Measurements from ENCODE around the gene RSRC2.

The RSRC2 gene

GRCh38 chr12:122527478-122527944 is 775 bp upstream of the RSRC2 start:
- no peaks in the 10 kb centered on the region for H3K27me3 ChIP-seq (ENCODE audit: insufficient read depth, poor library complexity, severe bottlenecking)
- H3K36me3 ChIP-seq (ENCODE audit: low read depth): peaks cover 75% of the 10 kb centered on the region
- peaks cover 27% of the 10 kb centered on the region for H3K4me1 ChIP-seq (ENCODE audit: insufficient read depth, poor library complexity, severe bottlenecking)
- TF ChIP-seq CTCF (IDR thresholded peaks at IDR 0.05; ENCODE audit: poor library complexity, severe bottlenecking): no peak
- peak overlapping the region; percentile 83 for H3K4me3 ChIP-seq (ENCODE audit: severe bottlenecking)
- no peaks in the 10 kb centered on the region for H3K9me3 ChIP-seq (ENCODE audit: severe bottlenecking)
- peak overlapping the region; percentile 84 for H3K27ac ChIP-seq (ENCODE audit: poor library complexity, severe bottlenecking)
- no peak for DNase-seq (ENCODE audit: low spot score)
- peak; percentile 10 for ATAC-seq (ENCODE audit: low read depth)

GRCh38 chr12:122523846-122524718 is 2.7 kb downstream of the RSRC2 start:
- DNase-seq (ENCODE audit: low spot score): no peak
- Histone ChIP-seq H3K27me3 (ENCODE audit: insufficient read depth, poor library complexity, severe bottlenecking) (no peaks in the 10 kb centered on the region), H3K27ac (ENCODE audit: poor library complexity, severe bottlenecking) (peak overlapping the region; percentile 84), H3K4me1 (ENCODE audit: insufficient read depth, poor library complexity, severe bottlenecking) (peaks cover 27% of the 10 kb centered on the region), H3K4me3 (ENCODE audit: severe bottlenecking) (peak overlapping the region; percentile 41), H3K9me3 (ENCODE audit: severe bottlenecking) (no peaks in the 10 kb centered on the region), H3K36me3 (ENCODE audit: low read depth) (peaks cover 79% of the 10 kb centered on the region)
- ATAC-seq (ENCODE audit: low read depth): no peak
- TF ChIP-seq CTCF (IDR thresholded peaks at IDR 0.05; ENCODE audit: poor library complexity, severe bottlenecking): no peak

- Histone ChIP-seq H3K36me3 (ENCODE audit: low read depth) (peaks cover 79% of the 10 kb centered on the region), H3K27ac (ENCODE audit: poor library complexity, severe bottlenecking) (no peak overlapping the region), H3K4me1 (ENCODE audit: insufficient read depth, poor library complexity, severe bottlenecking) (peaks cover 24% of the 10 kb centered on the region), H3K4me3 (ENCODE audit: severe bottlenecking) (peak overlapping the region; percentile 41), H3K27me3 (ENCODE audit: insufficient read depth, poor library complexity, severe bottlenecking) (no peaks in the 10 kb centered on the region), H3K9me3 (ENCODE audit: severe bottlenecking) (no peaks in the 10 kb centered on the region)
- DNase-seq (ENCODE audit: low spot score): no peak
- no peak for ATAC-seq (ENCODE audit: low read depth)
- no peak for TF ChIP-seq CTCF (IDR thresholded peaks at IDR 0.05; ENCODE audit: poor library complexity, severe bottlenecking)
These were observed 3.5 kb downstream of the RSRC2 start for GRCh38 chr12:122523280-122523679.

- no peaks in the 10 kb centered on the region for H3K27me3 ChIP-seq (ENCODE audit: insufficient read depth, poor library complexity, severe bottlenecking)
- H3K9me3 ChIP-seq (ENCODE audit: severe bottlenecking): no peaks in the 10 kb centered on the region
- ATAC-seq (ENCODE audit: low read depth): no peak
- peaks cover 99% of the 10 kb centered on the region for H3K36me3 ChIP-seq (ENCODE audit: low read depth)
- peaks cover 22% of the 10 kb centered on the region for H3K4me1 ChIP-seq (ENCODE audit: insufficient read depth, poor library complexity, severe bottlenecking)
- no peak for DNase-seq (ENCODE audit: low spot score)
- TF ChIP-seq CTCF (IDR thresholded peaks at IDR 0.05; ENCODE audit: poor library complexity, severe bottlenecking): no peak
- no peak overlapping the region for H3K27ac ChIP-seq (ENCODE audit: poor library complexity, severe bottlenecking)
- H3K4me3 ChIP-seq (ENCODE audit: severe bottlenecking): no peak overlapping the region
These were observed 6.1 kb downstream of the RSRC2 start for GRCh38 chr12:122520676-122521075.

GRCh38 chr12:122519418-122519817 is 7.3 kb downstream of the RSRC2 start:
- Histone ChIP-seq H3K27ac (ENCODE audit: poor library complexity, severe bottlenecking) (no peak overlapping the region), H3K27me3 (ENCODE audit: insufficient read depth, poor library complexity, severe bottlenecking) (no peaks in the 10 kb centered on the region), H3K9me3 (ENCODE audit: severe bottlenecking) (no peaks in the 10 kb centered on the region), H3K36me3 (ENCODE audit: low read depth) (peaks cover 100% of the 10 kb centered on the region), H3K4me1 (ENCODE audit: insufficient read depth, poor library complexity, severe bottlenecking) (peaks cover 19% of the 10 kb centered on the region), H3K4me3 (ENCODE audit: severe bottlenecking) (no peak overlapping the region)
- DNase-seq (ENCODE audit: low spot score) (no peak), ATAC-seq (ENCODE audit: low read depth) (no peak)
- no peak for TF ChIP-seq CTCF (IDR thresholded peaks at IDR 0.05; ENCODE audit: poor library complexity, severe bottlenecking)
